Choroid plexus epithelial cell (primary cell): ENCODE results near the gene AFAP1L2.

Experiments
- DNase-seq: peaks from one replicate; pipeline ENCODE4 v3.0.0-alpha.2; 2010; ENCODE audit warnings: low read depth
- H3K4me3 ChIP-seq: 2 replicates; pipeline ENCODE4 v1.5.1; 2011; ENCODE audit warnings: low read depth, mild to moderate bottlenecking, control low read depth, low read length, moderate library complexity
- CTCF ChIP-seq: conservative IDR thresholded peaks from 2 replicates; pipeline ENCODE4 v1.5.1; 2011; ENCODE audit warnings: low read depth, mild to moderate bottlenecking, control low read depth, inconsistent platforms, low read length, moderate library complexity

AFAP1L2 gene

GRCh38 chr10:114272696-114273095 is 131.6 kb downstream of the AFAP1L2 start:
- DNase-seq, result no peak
- H3K4me3 ChIP-seq, result no peak overlapping the region
- no peak for TF ChIP-seq CTCF

- DNase-seq, result peak; percentile 95
- no peak overlapping the region for H3K4me3 ChIP-seq
- TF ChIP-seq CTCF, result no peak
Observed at GRCh38 chr10:114271779-114272167, 132.5 kb downstream of the AFAP1L2 start.

GRCh38 chr10:114271075-114271778 is 133.1 kb downstream of the AFAP1L2 start:
- H3K4me3 ChIP-seq, result no peak overlapping the region
- TF ChIP-seq CTCF, result no peak
- DNase-seq, result peak; percentile 60

- H3K4me3 ChIP-seq, result no peak overlapping the region
- no peak for TF ChIP-seq CTCF
- DNase-seq, result peak; percentile 80
Observed at GRCh38 chr10:114266521-114266920, 137.8 kb downstream of the AFAP1L2 start.

- H3K4me3 ChIP-seq, result no peak overlapping the region
- DNase-seq, result no peak
Observed at GRCh38 chr10:114265392-114266053, 138.8 kb downstream of the AFAP1L2 start.

GRCh38 chr10:114262496-114262895 is 141.8 kb downstream of the AFAP1L2 start:
- H3K4me3 ChIP-seq, result no peak overlapping the region
- TF ChIP-seq CTCF, result no peak
- DNase-seq, result no peak

More at GRCh38 chr10:114265392-114266053, 138.8 kb downstream of the AFAP1L2 start:
- no peak for TF ChIP-seq CTCF

GRCh38 chr10:114261076-114261475 is 143.2 kb downstream of the AFAP1L2 start:
- no peak for TF ChIP-seq CTCF
- no peak overlapping the region for H3K4me3 ChIP-seq
- DNase-seq, result peak; percentile 41
